Fibroblast of peridontal ligament (primary cell): ENCODE results near the gene IFT80.
"Not testable (repeated sequence)": the region's sequence is repeated elsewhere in the genome, so short reads cannot be mapped to it uniquely, and the experiment has no call there.

ENCODE experiments used
- DNase-seq: peaks from one replicate; pipeline ENCODE4 v3.0.0-alpha.2; 2010; ENCODE audit errors: extremely low read depth

IFT80 gene

GRCh38 chr3:160265088-160265487 lies 133.9 kb downstream of the IFT80 start:
- no peak for DNase-seq

- DNase-seq = peak; percentile 50
Measured at GRCh38 chr3:160260587-160261270, 138.3 kb downstream of the IFT80 start.

- peak; percentile 78 for DNase-seq
Measured at GRCh38 chr3:160259589-160259988, 139.4 kb downstream of the IFT80 start.

GRCh38 chr3:160257606-160258005 lies 141.4 kb downstream of the IFT80 start:
- no peak for DNase-seq

GRCh38 chr3:160253298-160253697 lies 145.7 kb downstream of the IFT80 start:
- no peak for DNase-seq

GRCh38 chr3:160247766-160248165 lies 151.3 kb downstream of the IFT80 start:
- peak; percentile 35 for DNase-seq

- DNase-seq = no peak
Measured at GRCh38 chr3:160245261-160245800, 153.7 kb downstream of the IFT80 start.

- DNase-seq = not testable (repeated sequence)
Measured at GRCh38 chr3:160240719-160241118, 158.3 kb downstream of the IFT80 start.

GRCh38 chr3:160232014-160232413 lies 167.0 kb downstream of the IFT80 start:
- no peak for DNase-seq

- DNase-seq = no peak
Measured at GRCh38 chr3:160227419-160227818, 171.6 kb downstream of the IFT80 start.

- no peak for DNase-seq
Measured at GRCh38 chr3:160226026-160226907, 172.8 kb downstream of the IFT80 start.

GRCh38 chr3:160225176-160226025 lies 173.6 kb downstream of the IFT80 start, which contains the start of gene C3orf80:
TSS of gene C3orf80 (plus strand) at chr3:160225422. CDS start at chr3:160225636, 214 bp downstream.
- peak; percentile 6 for DNase-seq

- no peak for DNase-seq
Measured at GRCh38 chr3:160224811-160225175, 174.2 kb downstream of the IFT80 start.

GRCh38 chr3:160224256-160224655 lies 174.8 kb downstream of the IFT80 start:
- DNase-seq = no peak

- DNase-seq = no peak
Measured at GRCh38 chr3:160221019-160221418, 178.0 kb downstream of the IFT80 start.

- no peak for DNase-seq
Measured at GRCh38 chr3:160220038-160220437, 179.0 kb downstream of the IFT80 start.

- no peak for DNase-seq
Measured at GRCh38 chr3:160218136-160218535, 180.9 kb downstream of the IFT80 start.

GRCh38 chr3:160217675-160218074 lies 181.3 kb downstream of the IFT80 start:
- no peak for DNase-seq

- no peak for DNase-seq
Measured at GRCh38 chr3:160213191-160213590, 185.8 kb downstream of the IFT80 start.

GRCh38 chr3:160210799-160211221 lies 188.2 kb downstream of the IFT80 start:
- DNase-seq = peak; percentile 79

GRCh38 chr3:160210341-160210740 lies 188.7 kb downstream of the IFT80 start:
- DNase-seq = no peak
